ENCODE results near the gene DBI. TPM values are rescaled to one million over a fixed set of nuclear protein-coding genes. Genes with fewer than 3 reads are reported as not detected.

The DBI gene
- total and polyA plus RNA-seq, 2 donors (not counting 1 experiment from before 2014, with no cell fraction given): 45.2 to 69.4 TPM

- Histone ChIP-seq H3K79me2 (ENCODE audit: control insufficient read depth, insufficient read depth, low read length) (peaks cover 48% of the 10 kb centered on the region), H4K20me1 (ENCODE audit: control insufficient read depth, insufficient read depth, low read length, poor library complexity, severe bottlenecking) (peaks cover 17% of the 10 kb centered on the region), H3K9ac (ENCODE audit: low read length) (peak overlapping the region; percentile 94), H2AFZ (ENCODE audit: insufficient read depth, low read depth, low read length, poor library complexity, severe bottlenecking) (peak overlapping the region; percentile 89), H3K9me3 (ENCODE audit: control extremely low read depth in 1 of 3, control insufficient read depth in 2 of 3, insufficient read depth in 1 of 3, low read length in 2 of 3) (no peaks in the 10 kb centered on the region), H3K4me2 (replicated peaks; ENCODE audit: low read depth, low read length, poor library complexity, severe bottlenecking) (peak overlapping the region; percentile 95), H3K27me3 (replicated peaks in 1 of 4; ENCODE audit: control extremely low read depth in 1 of 4, control insufficient read depth in 3 of 4, insufficient read depth in 4 of 4, low read length in 3 of 4) (no peaks in the 10 kb centered on the region), H3K36me3 (replicated peaks in 1 of 2; ENCODE audit: control extremely low read depth in 1 of 2, control insufficient read depth in 1 of 2, extremely low read depth in 1 of 2, insufficient read depth in 2 of 2, low read length in 1 of 2) (peaks cover 0 to 21% of the 10 kb centered on the region in 2 experiments), H3K4me3 (ENCODE audit: control extremely low read depth in 1 of 5, extremely low read depth in 1 of 5, insufficient read depth in 1 of 5, low read depth in 2 of 5, low read length in 4 of 5) (peak overlapping the region; percentile 77 to 100 (median 94)), H3K27ac (ENCODE audit: low read length in 2 of 2) (peak overlapping the region in 1 of 2 donors; percentile 84), H3K4me1 (ENCODE audit: control insufficient read depth in 2 of 2, insufficient read depth in 2 of 2, low read length in 2 of 2) (peaks cover 26 to 44% of the 10 kb centered on the region in 2 donors)
- intact Hi-C loops (cut with micrococcal nuclease): loop anchor here (5.0 kb wide), 2 partner anchors 143 to 857 kb away; partner anchors contain the start of genes STEAP3 and TMEM185B
- ATAC-seq (ENCODE audit: low read depth): no peak
- 84% methylated on average over 4 of the region's 6 CpGs for WGBS (ENCODE audit: insufficient coverage)
- ChIA-PET POLR2A (no interaction called here), CTCF (no interaction called here)
- H3K4me1 Mint-ChIP-seq: peaks cover 61% of the 10 kb centered on the region
- H3K27me3 Mint-ChIP-seq: no peaks in the 10 kb centered on the region
- peak overlapping the region; percentile 92 for H3K27ac Mint-ChIP-seq
- H3K9me3 Mint-ChIP-seq (ENCODE audit: insufficient read depth): peaks cover 2% of the 10 kb centered on the region
- DNase-seq: no peak
- no peak for TF ChIP-seq CTCF (IDR thresholded peaks at IDR 0.05)
- peak overlapping the region; percentile 99 for H3K4me3 Mint-ChIP-seq
Measured at GRCh38 chr2:119365436-119365835, 1.3 kb upstream of the DBI start.

GRCh38 chr2:119366161-119366648, 572 bp upstream of the DBI start:
- Histone ChIP-seq H3K9ac (ENCODE audit: low read length) (peak overlapping the region; percentile 94), H3K4me1 (ENCODE audit: control insufficient read depth in 2 of 2, insufficient read depth in 2 of 2, low read length in 2 of 2) (peaks cover 26 to 44% of the 10 kb centered on the region in 2 donors), H2AFZ (ENCODE audit: insufficient read depth, low read depth, low read length, poor library complexity, severe bottlenecking) (peak overlapping the region; percentile 89), H3K27ac (ENCODE audit: low read length in 2 of 2) (peak overlapping the region; percentile 84 to 91), H3K4me2 (replicated peaks; ENCODE audit: low read depth, low read length, poor library complexity, severe bottlenecking) (peak overlapping the region; percentile 95), H4K20me1 (ENCODE audit: control insufficient read depth, insufficient read depth, low read length, poor library complexity, severe bottlenecking) (peaks cover 17% of the 10 kb centered on the region), H3K36me3 (replicated peaks in 1 of 2; ENCODE audit: control extremely low read depth in 1 of 2, control insufficient read depth in 1 of 2, extremely low read depth in 1 of 2, insufficient read depth in 2 of 2, low read length in 1 of 2) (peaks cover under 1 to 29% of the 10 kb centered on the region in 2 experiments), H3K9me3 (ENCODE audit: control extremely low read depth in 1 of 3, control insufficient read depth in 2 of 3, insufficient read depth in 1 of 3, low read length in 2 of 3) (no peaks in the 10 kb centered on the region), H3K4me3 (ENCODE audit: control extremely low read depth in 1 of 5, extremely low read depth in 1 of 5, insufficient read depth in 1 of 5, low read depth in 2 of 5, low read length in 4 of 5) (peak overlapping the region; percentile 77 to 100 (median 94)), H3K79me2 (ENCODE audit: control insufficient read depth, insufficient read depth, low read length) (peaks cover 48% of the 10 kb centered on the region), H3K27me3 (replicated peaks in 1 of 4; ENCODE audit: control extremely low read depth in 1 of 4, control insufficient read depth in 3 of 4, insufficient read depth in 4 of 4, low read length in 3 of 4) (no peaks in the 10 kb centered on the region)
- Mint-ChIP-seq H3K4me3 (peak overlapping the region; percentile 99), H3K27ac (peak overlapping the region; percentile 92), H3K9me3 (ENCODE audit: insufficient read depth) (peaks cover 2% of the 10 kb centered on the region), H3K27me3 (no peaks in the 10 kb centered on the region), H3K4me1 (peaks cover 59% of the 10 kb centered on the region)
- CTCF ChIA-PET: interaction anchor here (0.8 to 1.2 kb wide), 2 partner anchors 15 to 811 kb away, joined by 3 read pairs; no protein-coding TSS in a partner anchor
- DNase-seq (no peak), ATAC-seq (ENCODE audit: low read depth) (no peak)
- intact Hi-C loops (cut with micrococcal nuclease): loop anchor here (1.0 to 5.0 kb wide), 8 partner anchors 14 to 887 kb away; partner anchors contain the start of genes PTPN4, RALB, STEAP3 and TMEM177
- no peak for TF ChIP-seq EZH2 (IDR thresholded peaks at IDR 0.05; ENCODE audit: borderline replicate concordance, insufficient read depth, low read depth, low read length, poor library complexity, severe bottlenecking)
- no peak for TF ChIP-seq CTCF (IDR thresholded peaks at IDR 0.05)
- WGBS (ENCODE audit: insufficient coverage): 3% methylated on average over 17 of the region's 17 CpGs
- POLR2A ChIA-PET: interaction anchor here (1.0 kb wide), 1 partner anchor 866 kb away, joined by 4 read pairs; no protein-coding TSS in a partner anchor
